Stimulated activated CD4-positive, alpha-beta T cell treated with anti-CD3 and anti-CD28 coated beads, TNF-alpha, amount 100 ng/mL, for 24 hours (primary cell): Measurements from ENCODE around the gene PEX26.
"Not testable (repeated sequence)": the region's sequence is repeated elsewhere in the genome, so short reads cannot be mapped to it uniquely, and the experiment has no call there.

Source experiments
- DNase-seq, 3 experiments: peaks; one replicate each; pipeline ENCODE4 v3.0.0-alpha.2; 2020; ENCODE audit warnings: low read depth in 3 of 3

Gene PEX26

DNA sequence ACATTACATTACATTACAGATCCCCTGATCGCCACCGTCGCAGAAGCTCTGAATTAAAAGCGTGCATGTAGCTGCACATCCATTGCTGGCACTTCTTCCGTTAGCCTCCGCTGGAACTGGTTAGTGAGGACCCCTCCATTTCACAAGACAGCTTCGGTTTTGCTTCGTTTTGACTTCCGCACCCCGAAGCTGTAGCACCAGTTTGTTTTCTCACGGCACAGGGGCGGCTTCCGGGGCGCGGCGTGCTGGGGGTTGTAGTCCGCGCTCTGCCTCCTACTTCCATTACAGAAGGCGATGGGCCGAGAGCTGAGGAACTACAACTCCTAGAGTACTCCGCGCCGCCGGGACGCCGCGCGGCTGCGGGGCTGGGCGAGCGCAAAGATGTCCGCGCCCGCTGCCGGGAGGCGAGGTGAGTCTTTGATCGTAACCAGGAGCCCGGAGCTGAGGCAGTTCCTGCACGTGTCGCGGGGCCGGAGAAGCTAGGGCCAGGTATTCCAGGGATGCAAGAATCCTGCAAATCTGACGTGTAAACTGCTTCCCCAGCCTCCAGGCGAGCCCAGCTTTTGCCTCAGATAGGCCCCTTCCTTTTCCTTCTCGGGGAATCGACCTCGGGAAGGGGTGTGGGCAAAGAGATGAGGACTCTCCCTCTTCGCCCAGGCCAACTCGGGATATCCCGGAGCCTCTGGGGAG lies at the start of gene PEX26:
PEX26 (plus strand) TSS at position 352 of the 690 bp plus-strand sequence. CDS start 387 bp downstream, outside the sequence.
- DNase-seq, result peak; percentile 87 to 94 (median 92)

DNA sequence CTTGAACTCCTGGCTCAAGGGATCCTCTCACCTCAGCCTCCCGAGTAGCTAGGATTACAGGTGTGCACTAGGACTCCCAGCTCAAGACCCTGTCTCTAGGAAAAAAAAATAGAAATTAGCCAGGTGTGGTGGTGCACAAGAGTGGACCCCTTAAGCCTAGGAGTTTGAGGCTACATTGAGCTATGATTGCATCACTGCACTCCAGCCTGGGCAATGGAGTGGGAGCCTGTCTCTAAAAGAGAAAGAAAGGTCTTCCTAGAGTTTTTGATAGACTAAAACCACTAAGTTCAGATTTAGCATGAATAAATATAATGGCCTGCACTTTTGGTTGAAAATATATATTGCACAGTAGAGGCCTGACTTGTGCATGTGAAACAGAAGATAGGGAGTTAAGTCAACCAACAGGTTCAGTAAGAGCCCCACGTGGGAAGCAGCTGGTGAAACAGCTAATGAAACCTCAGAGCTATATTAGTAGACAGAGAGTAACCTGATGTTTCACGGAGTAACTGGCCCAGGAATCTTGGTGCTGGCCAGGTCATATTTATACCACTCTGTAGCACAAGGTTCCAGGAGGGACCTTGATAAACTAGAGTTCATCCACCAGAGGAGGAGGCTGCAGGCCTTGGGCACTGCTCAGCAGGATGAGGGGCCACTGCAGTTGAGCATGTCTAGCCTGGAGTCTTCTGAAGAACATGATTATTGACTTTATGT lies 48.8 kb upstream of the PEX26 start:
- DNase-seq, result no peak

DNA sequence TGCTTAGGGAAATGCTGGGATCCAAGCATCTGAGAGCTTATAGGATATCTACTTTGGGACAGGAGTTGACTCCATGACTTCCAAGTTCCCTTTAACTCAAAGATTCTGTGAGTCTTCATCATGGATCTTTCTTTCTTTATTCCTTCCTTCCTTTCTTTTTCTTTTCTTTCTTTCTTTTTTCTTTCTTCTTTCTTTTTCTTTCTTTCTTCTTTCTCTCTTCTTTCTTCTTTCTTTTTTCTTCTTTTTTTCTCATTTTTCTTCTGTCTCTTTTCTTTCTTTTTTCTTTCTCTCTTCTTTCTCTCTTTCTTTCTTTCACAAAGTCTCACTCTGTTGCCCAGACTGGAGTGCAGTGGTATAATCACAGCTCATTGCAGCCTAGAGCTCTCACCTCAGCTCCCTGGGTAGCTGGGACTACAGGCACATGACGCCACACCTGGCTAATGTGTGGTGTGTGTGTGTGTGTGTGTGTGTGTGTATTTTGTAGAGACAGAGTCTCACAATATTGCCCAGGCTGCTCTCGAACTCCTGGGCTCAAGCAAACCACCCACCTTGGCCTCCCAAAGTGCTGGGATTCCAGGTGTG lies 48.0 kb upstream of the PEX26 start:
- no peak for DNase-seq

DNA sequence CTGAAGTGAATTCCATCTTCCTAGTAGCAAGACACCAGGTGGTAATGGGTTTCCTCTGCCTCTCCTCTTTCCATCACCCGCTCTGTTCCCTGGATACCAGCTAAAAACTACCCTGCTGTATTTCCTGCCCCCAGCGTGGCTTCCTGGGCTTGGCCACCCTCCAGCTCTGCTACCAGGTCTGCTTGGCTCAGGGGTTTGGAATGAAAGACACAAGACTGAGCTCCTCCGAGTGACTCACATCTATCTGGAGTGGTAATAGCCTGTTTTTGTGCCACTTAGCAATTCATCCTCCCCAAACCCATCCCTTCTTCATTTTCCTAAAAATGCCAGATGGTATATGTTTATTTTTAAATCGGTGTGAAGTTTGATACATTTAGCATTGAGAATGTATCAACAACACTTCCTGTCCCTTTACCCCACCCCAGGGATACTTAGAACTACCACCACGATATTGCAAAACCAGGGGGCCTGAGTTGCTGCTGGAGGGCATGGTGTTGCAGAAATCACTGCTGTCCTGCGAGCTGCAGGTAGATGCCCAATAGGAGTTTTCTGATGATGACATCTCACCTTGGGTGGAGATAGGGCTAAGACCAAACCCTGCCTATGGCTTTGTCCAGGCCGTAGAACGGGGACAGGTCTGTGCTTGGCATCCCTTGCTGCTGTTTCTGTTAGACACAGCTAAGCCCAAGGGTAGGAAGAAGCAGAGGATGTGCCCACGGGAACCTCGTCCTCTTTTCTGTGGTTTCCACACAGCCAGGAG lies 45.9 kb upstream of the PEX26 start:
- no peak for DNase-seq

DNA sequence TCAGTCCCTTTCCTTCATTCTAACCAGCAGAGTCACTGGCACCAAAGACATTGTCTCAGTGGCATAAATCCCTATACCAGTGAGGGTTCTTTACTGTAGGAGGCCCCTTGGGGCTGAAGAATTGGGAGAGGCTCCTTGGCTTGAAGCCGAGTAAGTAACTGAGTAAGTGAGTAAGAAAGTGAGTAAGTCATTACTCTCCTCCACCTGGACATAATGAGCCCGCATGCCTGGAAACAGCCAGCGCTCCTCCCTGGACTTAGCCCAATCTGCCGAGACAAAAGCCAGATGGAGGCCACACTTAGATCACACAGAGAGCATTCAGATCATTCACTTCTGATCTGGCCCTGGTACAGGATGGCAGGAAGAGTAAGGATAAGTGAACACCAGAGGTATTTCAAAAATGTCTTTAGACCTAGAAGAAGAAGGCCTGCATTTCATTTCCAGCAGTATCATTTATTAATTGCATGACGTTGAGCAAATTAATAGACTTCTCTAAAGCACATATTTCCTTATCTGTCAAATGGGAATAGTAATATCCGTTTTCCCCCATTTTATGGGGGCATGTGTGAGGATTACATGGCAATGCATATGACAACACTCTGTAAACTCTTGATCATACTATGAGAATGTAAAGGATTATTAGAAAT lies 45.2 kb upstream of the PEX26 start:
- DNase-seq, result no peak

DNA sequence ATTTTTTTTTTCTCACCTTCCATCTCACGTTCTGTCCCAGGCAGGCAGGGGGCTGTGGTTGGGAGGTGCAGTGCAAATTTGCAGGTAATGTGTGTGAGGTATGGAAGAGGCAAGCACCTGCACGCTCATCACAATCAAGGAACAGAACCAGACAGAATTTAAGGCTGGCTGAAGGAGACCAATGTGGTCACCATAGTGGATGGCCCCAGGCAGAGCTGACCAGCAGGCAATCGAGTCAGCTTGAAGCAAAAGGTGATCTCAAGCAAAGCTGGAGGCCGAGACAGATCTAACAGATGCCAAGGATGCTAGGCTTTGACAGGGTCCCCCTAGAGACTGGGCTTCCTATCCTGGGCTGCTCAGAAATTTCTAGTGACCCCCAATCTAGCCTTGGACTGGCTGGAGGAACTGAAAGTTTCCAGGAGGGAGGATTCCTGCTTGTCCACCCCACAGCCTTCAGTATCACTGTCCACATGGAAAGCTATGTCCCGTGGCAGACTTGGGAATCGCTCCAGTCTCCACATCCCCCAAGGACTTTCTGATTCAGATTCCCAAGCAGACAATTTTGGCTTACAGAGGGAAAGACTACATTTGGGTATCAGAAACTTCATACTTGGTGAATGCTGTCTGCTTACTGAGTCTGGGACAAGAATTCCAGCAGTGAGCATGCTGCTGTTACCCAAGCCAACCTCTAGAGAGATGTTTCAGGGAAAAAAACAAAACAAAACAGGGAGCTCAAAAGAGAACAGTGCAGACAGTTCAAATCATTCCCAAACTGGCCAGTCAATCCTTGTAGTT lies 44.4 kb upstream of the PEX26 start:
- DNase-seq, result no peak

DNA sequence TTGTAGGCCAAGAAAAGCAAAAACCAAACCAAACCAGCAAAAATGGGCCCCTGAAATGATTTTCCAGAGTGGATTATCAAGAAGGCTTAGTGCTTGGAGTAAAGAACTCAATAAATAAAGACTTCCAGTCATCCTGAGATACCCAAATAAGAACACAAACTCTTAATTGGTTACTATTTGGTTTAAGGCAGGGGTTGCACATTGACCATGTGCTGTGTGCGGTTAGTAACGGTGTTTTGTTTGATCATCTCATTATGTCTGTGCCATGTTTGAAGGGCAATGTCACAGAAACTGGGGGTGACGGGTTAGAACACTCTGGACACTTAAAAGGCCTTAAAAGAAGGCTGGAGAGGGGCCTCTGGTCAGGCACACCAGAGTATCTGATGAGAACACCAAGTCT lies 43.7 kb upstream of the PEX26 start:
- no peak for DNase-seq

DNA sequence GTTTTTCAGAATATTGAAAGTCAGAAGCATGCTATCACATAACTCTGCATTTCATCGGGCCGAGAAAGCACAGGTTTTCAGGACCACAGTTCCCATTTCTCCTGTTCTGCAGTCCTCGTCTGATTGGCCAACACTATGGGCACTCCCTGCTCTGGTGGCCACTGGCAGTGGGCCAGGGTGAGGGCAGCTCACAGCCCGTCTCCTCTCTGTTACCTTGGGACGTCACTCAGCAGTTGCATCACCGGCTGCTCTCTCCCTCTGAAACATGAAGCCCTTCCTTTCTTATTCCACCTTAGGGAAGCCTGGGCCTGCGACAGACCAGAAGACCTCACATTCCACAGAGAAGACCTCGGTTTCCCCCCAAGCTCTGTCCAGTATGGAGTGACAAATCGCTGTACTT lies 42.0 kb upstream of the PEX26 start:
- DNase-seq, result no peak

DNA sequence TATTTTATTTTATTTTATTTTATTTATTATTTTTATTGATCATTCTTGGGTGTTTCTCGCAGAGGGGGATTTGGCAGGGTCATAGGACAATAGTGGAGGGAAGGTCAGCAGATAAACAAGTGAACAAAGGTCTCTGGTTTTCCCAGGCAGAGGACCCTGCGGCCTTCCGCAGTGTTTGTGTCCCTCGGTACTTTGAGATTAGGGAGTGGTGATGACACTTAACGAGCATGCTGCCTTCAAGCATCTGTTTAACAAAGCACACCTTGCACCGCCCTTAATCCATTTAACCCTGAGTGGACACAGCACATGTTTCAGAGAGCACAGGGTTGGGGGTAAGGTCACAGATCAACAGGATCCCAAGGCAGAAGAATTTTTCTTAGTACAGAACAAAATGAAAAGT lies 36.9 kb upstream of the PEX26 start:
- DNase-seq, result not testable (repeated sequence)

DNA sequence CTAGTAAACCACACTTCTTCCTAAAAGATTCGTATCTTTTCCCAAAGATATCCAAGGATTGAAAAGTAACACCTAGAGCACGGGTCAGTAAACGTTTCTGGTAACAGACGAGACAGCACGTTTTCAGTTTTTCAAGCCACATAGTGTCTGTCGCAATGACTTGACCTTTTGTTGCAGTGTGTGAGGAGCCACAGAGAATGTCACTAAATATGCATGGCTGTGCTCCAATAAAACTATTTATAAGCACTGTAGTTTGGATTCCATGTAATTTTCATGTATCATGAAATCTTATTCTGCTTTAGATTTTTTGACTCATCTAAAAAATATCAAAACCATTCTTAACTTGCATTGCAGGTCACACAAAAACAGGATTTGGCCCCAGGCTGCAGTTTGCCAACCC lies 35.1 kb upstream of the PEX26 start:
- DNase-seq, result no peak

DNA sequence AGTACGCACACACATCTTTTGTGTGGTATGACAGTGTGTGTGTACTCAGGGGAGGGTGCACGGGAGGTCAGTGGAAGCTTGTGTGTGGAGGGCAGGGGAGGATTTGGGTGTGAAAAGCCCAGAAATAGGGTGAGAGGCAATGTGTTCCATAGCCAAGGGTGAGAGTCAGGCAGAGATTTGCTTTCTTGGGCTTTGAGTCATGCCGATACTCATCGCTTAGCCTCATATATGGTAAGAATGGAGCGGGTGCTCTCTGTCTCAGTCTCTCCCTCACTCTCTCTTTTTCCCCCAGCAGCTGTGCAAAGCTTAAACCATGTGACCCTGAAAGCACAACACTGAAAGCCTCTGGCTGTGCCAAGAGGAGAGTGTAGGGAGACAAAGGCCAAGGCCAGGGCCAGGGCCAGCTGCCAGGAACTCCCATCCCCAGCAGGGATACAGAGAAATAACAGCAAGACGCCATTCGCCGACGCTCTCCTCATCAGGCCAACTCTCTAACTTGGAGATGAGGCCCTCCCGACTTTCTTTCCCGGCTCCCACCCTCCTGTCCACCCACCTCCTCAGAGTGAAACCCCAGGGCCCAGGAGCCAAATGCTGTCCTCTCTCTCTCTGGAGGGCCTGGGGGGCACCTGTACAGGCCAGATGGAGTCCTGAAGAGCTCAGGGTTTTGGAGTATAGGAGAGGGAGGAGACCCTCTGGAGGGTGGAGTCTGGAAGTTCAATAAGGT lies 33.1 kb upstream of the PEX26 start:
- DNase-seq, result no peak

DNA sequence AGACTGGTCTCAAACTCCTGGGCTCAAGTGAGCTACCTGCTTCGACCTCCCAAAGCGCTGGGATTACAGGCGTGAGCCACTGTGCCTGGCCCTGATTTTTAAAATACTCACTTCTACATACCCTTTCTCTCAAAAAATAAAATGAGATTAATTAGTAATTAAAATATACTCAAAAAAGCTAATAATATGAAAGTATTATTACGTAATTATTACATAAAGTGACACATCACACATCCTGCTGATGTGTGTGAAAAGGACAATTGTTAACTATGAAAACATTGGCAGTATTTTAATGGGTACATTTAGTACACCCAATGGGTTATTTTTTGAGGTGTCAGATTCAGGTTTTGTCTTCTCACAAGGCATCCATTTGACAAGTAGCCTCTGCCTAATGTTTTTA lies 32.0 kb upstream of the PEX26 start:
- no peak for DNase-seq

DNA sequence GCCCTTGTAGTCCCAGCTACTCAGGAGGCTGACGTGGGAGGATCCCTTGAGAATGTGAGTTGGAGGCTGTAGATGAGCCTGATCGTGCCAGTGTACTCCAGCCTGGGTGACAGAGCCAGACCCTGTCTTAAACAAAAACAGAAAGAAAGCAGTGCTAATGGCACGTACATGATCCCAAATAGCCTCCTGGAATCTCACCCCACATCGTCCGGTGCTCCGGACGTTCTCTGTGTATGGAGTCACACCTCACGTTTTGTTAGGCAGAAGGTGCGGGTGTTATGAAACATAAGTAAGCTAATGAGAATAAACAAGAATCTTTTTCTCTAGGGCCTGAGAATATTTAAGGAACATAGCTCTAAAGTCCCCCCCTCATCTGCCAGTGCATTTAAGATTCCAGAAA lies 29.7 kb upstream of the PEX26 start:
- no peak for DNase-seq

DNA sequence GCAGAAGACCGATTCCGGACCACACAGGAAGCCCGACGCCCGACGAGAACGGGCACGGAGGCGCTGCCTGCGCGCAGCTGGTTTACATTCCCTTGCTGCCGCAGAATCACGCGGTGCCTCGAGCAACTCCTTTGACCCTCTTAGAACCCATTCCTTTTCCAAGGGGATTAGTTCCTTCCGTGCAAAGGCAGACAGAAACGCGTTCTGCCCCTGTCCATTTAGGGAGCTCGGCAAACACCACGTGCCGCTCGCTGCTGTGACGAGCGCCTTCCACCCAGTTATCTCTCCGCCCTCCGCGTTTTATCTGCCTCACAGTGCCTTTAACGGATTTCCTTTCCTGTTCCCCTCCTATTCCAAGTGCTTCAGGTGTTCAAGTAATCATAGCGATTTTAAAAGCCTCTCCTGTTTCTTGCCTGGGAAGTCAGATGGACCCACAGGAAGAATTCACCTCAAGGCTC lies 29.3 kb upstream of the PEX26 start:
- no peak for DNase-seq

DNA sequence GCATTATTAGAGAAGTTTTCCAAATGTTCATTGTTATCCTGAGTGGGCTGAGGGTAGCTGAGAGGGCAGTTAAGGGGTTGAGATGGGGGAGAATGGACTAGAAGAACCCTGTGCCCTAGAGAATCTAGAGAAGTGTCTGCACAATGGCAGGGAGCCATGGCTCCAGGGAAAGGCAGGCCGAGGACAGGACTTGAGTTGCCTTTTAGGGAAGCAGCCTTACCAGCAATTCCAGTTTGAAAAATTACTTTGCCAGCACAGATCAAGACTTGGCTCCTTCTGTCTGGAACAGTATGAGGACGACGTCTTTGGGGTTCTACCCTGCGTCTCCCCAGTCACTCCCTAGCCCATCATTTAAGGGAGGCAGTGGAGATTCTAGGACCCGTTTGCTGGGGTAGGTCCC lies 27.7 kb upstream of the PEX26 start:
- no peak for DNase-seq

DNA sequence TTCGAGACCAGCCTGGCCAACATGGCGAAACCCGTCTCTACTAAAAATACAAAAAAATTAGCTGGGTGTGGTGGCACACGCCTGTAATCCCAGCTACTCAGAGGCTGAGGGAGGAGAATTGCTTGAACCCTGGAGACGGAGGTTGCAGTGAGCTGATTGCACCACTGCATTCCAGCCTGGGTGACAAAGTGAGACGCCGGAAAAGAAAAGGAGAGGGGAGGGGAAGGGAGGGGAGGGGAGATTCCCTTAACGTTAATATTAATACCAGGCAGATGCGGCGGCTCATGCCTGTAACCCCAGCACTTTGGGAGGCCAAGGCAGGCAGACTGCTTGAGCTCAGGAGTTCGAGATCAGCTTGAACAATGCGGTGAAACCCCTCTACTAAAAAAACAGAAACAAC lies 26.7 kb upstream of the PEX26 start:
- DNase-seq, result not testable (repeated sequence)

DNA sequence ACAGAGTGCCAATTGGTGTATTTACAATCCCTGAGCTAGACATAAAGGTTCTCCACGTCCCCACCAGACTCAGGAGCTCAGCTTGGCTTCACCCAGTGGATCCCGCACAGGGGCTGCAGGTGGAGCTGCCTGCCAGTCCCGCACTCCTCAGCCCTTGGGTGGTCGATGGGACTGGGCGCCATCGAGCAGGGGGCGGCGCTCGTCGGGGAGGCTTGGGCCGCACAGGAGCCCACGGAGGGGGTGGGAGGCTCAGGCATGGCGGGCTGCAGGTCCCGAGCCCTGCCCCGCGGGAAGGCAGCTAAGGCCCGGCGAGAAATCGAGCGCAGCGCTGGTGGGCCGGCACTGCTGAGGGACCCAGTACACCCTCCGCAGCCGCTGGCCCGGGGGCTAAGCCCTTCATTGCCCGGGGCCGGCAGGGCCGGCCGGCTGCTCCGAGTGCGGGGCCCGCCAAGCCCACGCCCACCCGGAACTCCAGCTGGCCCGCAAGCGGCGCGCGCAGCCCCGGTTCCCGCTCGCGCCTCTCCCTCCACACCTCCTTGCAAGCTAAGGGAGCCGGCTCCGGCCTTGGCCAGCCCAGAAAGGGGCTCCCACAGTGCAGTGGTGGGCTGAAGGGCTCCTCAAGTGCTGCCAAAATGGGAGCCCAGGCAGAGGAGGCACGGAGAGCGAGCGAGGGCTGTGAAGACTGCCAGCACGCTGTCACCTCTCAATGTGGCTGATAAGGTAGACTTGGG lies 24.4 kb upstream of the PEX26 start:
- not testable (repeated sequence) for DNase-seq

DNA sequence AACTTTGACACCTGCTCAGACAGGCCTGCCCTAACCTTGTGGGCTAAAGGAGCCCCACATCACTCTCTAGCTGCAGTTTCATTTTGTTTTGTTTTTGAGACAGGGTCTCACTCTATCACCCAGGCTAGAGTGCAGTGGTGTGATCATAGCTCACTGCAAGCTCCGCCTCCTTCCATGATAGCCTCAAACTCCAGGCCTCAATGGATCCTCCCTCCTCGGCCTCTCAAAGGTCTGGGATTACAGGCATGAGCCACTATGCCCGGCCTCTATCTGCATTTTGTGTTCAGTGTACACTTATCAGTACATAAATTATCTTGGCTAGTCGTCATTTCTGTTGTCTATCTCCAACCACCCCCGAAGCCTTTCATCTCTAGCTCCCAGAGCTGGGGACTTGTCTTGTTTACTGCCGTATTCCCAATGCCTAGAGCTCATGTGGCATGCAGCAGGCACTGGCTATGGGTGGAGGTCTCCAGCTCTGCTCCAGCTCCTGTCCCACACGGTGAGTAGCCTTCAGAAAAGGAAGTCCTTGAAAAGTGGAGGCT lies 22.1 kb upstream of the PEX26 start:
- DNase-seq, result no peak

DNA sequence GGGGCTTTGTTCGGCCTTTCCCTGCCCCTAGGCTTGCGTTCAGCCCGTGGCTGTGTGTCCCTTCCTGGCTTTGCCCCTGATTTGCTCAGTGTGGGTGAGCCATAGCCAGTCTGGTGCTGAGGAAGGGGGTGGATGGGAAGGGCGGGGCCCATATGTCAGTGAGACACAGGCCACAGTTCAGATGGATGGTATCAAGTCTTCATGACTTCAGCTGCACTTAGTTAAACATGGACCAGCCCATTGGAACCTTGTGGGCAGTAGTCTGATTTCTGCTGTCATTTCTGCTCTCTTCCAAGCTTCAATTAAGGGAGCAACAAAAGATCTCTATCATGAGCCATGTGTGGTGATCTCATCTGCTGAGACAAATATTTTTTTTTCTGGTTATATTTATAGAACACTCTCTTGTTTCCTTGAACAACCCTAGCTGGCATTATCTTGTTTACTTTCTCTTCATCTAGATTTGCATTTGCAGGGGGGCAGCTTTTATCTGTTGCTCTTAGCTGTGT lies 21.6 kb upstream of the PEX26 start:
- no peak for DNase-seq
